Measurements from ENCODE around the gene SH2D3C. TPM values are rescaled to one million over a fixed set of nuclear protein-coding genes. Genes with fewer than 3 reads are reported as not detected.

Gene SH2D3C
- total RNA-seq, 4 donors from 2014 or later, result 7.1 to 33.6 (median 17.2) TPM

GRCh38 chr9:127726871-127727270 is 51.6 kb downstream of the SH2D3C start:
- no peak for DNase-seq (ENCODE audit: low spot score)
- no peak for TF ChIP-seq CTCF (IDR thresholded peaks at IDR 0.05)
- ATAC-seq (ENCODE audit: low FRiP score), result no peak

GRCh38 chr9:127724012-127724411 is 54.5 kb downstream of the SH2D3C start:
- DNase-seq (ENCODE audit: low spot score), result no peak
- ATAC-seq (ENCODE audit: low FRiP score), result peak; percentile 21

GRCh38 chr9:127723444-127723843 is 55.0 kb downstream of the SH2D3C start:
- ATAC-seq (ENCODE audit: low FRiP score) (peak; percentile 50), DNase-seq (ENCODE audit: low spot score) (no peak)
- TF ChIP-seq CTCF (IDR thresholded peaks at IDR 0.05), result no peak

More at GRCh38 chr9:127724012-127724411, 54.5 kb downstream of the SH2D3C start:
- TF ChIP-seq CTCF (IDR thresholded peaks at IDR 0.05), result no peak

- no peak for DNase-seq (ENCODE audit: low spot score)
- no peak for ATAC-seq (ENCODE audit: low FRiP score)
- TF ChIP-seq CTCF (IDR thresholded peaks at IDR 0.05), result no peak
These were observed 55.5 kb downstream of the SH2D3C start for GRCh38 chr9:127723013-127723412.

GRCh38 chr9:127722055-127722745 is 56.3 kb downstream of the SH2D3C start:
- DNase-seq (ENCODE audit: low spot score) (no peak), ATAC-seq (ENCODE audit: low FRiP score) (no peak)
- TF ChIP-seq CTCF (IDR thresholded peaks at IDR 0.05), result no peak

GRCh38 chr9:127721391-127721821 is 57.1 kb downstream of the SH2D3C start:
- DNase-seq (ENCODE audit: low spot score), result no peak
- TF ChIP-seq CTCF (IDR thresholded peaks at IDR 0.05), result no peak
- no peak for ATAC-seq (ENCODE audit: low FRiP score)

GRCh38 chr9:127720865-127721227 is 57.6 kb downstream of the SH2D3C start:
- no peak for ATAC-seq (ENCODE audit: low FRiP score)
- DNase-seq (ENCODE audit: low spot score), result no peak
- no peak for TF ChIP-seq CTCF (IDR thresholded peaks at IDR 0.05)

All from omental fat pad (tissue), 4 donors.